ENCODE measurements around the gene WDR45.
A peak's percentile ranks its signal among the peaks of the same experiment; 100 is the strongest.
"Not testable (repeated sequence)": the region's sequence is repeated elsewhere in the genome, so short reads cannot be mapped to it uniquely, and the experiment has no call there.

The WDR45 gene

DNA sequence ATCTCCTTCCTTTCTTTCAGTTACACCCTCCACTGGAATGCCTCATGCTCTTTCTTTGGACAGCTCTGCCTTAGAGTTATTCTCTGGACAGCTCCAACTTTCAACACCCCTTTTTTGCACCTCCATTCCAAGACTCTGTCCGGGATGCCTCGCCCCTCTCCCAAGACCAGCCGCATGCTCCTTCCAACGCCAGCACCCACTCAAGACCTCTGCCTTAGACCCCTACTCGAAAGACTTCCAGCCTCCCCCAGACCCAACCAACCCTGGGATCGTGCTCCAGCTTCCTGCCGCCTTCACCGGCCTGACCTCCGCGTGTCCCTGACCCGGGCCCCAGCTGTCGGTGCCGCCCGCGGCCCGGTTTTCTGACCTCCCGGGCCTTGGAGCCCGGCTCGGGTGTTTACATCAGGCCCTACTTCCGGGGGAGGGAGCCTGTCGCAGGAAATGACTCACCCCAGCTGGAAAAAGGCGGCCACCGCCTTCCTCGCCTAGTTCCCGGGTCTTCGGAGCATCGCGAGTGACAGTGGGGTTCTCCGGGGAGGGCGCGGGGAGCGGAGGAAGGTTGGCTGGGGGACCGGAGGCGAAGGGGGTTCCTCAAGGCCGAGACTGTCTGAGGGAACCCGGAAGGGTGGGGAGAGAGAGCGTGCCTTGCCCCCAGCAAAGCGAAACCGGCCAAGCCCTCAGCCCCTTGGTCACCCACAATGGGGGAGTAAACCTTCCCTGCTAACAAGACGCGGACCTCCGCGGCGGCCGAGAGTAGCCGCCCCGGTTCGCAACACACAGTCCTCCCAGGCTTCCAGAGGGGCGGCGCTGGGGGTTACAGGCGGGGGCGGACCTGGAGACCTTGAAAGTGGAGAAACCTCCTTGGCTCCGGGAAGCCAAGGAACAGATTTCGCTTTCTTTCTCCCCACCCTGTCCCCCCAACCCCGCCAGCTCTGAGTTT is at the start of gene WDR45:
WDR45 (minus strand) TSS at position 399 of the 940 bp plus-strand sequence. CDS start 1,792 bp downstream, outside the sequence.
- peak; percentile 47 to 56 for DNase-seq (ENCODE audit: low read depth in 2 of 2)

DNA sequence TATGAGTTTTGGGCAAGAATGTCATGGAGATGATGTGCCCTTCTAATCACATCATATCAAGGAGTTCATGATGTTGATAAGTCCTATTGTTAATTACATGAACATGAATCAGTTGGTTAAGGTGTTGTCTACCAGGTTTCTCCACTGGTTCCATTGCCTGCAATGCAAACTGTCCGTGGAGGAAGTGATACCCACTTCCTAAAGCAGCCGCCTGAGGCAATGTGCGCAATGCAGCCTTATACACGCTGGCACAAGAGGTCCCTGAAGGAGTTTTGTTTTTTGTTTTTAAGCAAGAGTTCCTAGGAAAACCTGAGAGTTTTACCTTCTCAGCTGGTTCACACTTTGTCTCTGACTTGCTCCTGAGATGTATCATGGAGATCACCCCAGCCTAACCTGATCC is 49.7 kb upstream of the WDR45 start:
- DNase-seq (ENCODE audit: low read depth in 2 of 2) = no peak

DNA sequence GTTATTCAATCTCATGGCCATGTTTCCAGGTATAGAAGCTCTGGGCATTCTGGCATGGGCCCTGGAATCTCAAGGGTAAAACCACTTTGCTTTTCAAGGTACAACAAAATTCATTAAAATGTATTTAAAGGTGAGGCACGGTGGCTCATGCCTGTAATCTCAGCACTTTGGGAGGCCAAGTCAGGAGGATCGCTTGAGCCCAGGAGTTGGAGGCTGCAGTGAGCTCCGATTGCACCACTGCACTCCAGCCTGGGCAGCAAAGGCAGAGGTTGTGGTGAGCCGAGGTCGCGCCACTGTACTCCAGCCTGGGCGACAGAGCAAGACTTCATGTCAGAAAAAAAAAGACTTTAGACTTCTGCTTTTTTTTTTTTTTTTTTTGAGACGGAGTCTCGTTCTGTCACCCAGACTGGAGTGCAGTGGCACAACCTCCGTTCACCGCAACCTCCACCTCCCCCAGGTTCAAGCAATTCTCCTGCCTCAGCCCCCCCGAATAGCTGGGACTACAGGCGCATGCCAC is 48.1 kb upstream of the WDR45 start:
- not testable (repeated sequence) for DNase-seq (ENCODE audit: low read depth in 2 of 2)

DNA sequence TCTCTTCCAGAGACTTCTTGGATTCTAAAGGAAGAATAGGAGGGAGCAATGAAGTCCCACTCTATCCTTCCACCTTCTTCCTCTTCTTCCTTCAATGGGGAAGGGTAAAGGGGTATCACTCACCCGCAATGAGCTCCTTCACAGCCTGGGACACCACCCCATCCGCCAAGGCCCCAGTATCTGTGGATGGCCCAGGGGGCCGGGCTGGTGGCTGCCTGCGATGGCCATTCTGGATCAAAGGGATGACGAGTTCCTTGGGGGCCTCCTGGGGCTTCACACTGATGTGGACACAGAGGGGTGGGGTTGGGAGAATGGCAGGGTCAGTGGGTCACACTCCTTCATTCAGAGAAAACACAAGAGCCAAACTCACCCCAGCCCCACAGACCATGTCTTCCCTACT is 42.8 kb upstream of the WDR45 start:
- DNase-seq (ENCODE audit: low read depth in 2 of 2) = no peak

DNA sequence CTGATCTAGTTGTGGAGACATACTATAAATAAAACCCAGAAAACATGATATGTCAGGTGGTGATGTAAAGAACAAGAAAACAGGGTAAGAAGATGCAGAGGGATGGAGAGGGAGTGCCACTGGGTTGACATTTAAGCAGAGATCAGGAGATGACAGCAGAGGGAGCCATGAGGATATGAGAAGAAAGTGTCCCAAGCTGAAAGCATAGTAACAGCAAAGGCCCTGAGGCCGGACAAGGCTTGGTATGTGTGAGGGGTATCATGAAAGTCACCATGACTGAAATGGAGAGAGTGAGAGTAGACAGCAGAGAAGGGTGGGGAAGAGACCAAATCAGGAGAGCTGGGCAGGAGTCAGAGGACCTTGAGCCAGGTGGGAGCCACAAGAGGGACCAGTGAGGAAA is 40.4 kb upstream of the WDR45 start:
- no peak for DNase-seq (ENCODE audit: low read depth in 2 of 2)

DNA sequence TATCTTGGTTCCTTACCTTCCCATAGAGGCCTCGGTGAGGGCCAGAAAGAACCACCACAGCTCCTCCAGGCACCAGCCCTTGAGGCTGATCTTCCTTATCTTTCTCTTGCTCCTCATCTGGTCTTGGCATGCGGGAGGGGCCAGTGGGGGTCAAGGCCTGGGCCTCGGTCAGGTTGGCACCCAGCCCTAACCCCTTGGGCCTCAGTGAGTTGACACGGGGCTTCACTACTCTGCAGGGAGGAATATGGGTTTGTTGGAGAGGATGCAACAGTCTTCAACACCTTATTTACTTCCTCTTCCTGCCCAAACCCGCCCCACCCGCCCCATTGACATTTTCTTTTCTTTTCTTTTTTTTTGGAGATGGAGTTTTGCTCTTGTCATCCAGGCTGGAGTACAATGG is 37.9 kb upstream of the WDR45 start:
- no peak for DNase-seq (ENCODE audit: low read depth in 2 of 2)

DNA sequence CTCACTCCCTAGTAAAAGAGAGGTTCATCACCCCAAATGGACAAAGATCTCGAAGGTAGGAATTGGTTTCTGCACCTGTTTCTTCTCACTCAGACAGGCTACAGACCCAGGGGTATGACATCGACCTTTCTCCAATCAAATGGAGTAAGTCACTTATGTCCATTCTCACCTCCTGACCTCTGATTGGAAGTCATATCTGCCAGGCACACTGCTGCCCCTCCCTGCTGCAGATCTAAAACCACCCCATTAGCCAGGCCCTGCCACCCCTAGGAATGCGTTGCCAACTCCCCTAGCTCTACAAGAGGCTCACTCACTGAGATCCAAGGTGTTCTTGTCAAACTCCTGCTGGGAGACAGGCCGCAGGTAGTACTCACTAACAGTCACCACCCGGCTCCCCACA is 37.0 kb upstream of the WDR45 start:
- no peak for DNase-seq (ENCODE audit: low read depth in 2 of 2)

DNA sequence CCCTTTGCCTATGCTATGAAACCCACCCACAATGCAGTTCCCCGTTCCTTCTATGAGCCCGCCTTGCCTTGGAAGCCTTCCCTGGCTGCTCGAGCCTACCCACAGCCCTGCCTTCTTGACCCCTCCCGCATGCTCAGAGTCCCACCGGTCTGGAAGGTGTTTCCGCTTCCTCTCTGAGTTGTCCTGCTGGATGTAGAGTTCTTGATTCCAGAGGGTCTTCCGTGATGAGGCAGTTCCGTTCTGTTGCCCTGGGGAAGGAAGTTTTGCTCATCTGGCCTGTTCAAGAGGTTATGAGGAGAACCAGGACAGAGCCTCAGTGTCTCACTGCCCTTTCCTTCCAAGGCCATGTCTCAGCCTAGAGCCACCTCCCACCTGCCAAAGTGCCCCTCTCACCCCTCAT is 36.4 kb upstream of the WDR45 start:
- DNase-seq (ENCODE audit: low read depth in 2 of 2) = no peak

DNA sequence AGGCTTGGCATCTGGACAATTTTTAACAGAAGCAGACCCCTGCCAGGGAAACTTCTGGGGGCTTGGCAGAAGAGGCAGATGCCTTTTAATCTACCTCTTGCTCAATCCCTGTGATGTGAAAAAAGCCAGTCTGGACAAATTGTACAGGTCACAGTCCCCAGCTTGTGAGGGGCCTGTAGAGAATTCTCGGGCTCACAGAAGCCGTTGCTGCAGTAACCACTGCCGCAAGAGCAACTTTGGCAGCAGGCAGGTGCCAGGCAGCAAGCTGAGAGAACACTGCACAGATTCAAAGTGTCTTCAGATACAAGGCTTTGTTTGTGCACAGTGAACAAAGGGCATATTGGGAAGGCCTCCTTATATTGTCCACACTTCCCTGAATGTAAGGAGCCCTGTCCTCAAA is 32.1 kb upstream of the WDR45 start:
- DNase-seq (ENCODE audit: low read depth in 2 of 2) = no peak

DNA sequence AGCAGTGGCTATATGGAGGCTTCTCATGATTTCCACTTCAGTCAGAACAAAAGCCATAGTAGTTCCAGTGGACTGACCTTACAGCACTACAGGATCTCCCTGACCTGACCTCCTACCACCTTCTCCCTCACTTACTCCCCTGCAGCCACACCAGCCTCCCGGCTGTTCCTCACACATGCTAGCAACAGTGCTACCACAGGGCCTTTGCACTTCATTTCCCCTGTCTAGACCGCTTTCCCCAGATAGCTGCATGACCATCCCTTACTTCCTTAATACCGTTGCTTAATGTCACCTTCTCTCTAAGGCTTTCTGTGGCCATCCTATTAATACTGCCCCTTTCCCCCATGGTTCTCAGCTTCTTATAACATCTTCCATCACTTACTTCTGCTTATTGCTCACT is 30.7 kb upstream of the WDR45 start:
- no peak for DNase-seq (ENCODE audit: low read depth in 2 of 2)

DNA sequence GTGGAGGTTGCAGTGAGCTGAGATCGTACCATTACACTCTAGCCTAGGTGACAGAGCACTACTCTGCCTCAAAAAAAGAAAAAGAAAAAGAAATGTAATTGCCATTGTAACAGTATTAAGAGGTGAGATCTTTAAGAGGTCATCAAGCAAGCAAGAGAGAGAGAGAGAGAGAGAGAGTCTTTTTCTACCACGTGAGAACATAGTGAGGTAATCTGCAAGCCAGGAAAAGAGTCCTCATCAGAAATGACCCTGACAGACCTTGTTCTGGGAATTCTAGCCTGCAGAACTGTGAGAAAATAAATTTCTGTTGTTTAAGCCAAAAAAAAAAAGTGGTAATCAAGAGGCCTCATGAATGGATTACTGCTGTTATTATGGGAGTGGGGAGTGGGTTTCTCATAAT is 29.0 kb upstream of the WDR45 start:
- DNase-seq (ENCODE audit: low read depth in 2 of 2) = no peak

DNA sequence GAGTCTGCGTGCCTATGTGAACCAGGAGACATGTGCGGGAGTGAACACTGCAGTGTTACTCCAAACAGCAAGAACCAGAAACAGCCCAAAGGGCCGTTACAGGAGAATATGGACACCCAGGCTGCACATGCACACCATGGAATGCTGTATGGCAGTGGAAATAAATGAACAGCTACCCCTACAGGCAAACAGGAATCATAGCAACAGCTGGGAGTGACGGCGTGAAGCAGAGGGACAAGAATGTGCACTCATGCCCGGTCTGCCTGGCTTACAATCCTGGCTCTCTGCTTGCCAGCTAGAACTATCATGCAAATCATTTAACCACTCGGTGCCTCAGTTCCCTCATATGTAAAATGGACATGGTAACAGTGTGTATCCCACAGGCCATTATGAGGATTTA is 27.2 kb upstream of the WDR45 start:
- DNase-seq (ENCODE audit: low read depth in 2 of 2) = no peak

DNA sequence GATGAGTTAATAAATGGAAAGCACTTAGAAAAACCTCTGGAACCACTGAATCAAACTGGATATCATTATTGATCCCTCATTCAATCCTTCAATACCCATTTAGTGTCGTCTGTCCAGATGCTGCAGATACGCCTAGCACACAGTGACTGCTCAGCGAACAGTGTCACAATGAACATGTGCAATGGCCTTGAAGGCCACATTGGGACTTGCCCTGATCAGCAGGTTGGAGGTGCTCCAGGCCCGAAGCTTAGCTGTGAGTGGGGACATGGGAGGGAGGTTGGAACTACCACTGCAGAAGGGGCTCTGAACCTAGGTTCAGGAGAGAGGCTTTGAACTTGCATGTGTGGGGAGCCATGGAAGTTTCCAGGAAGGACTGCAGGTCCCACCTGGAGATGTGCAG is 26.6 kb upstream of the WDR45 start:
- DNase-seq (ENCODE audit: low read depth in 2 of 2) = no peak

DNA sequence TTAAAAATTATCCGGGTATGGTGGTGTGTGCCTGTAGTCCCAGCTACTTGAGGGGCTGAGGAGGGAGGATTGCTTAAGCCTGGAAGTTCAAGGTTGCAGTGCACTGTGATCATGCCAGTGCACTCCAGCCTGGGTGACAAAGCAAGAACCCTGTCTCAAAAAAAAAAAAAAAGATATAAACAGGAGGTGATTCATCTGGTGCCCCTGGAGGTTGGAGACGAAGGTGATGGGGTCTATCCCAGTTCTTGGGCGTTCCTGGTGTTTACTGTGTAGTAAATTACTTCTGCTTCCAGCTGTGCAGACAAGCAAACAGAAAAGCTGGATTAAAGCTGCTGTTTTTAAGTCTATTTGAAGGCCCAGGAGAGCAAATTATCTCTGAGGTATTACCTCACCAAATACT is 23.9 kb upstream of the WDR45 start:
- DNase-seq (ENCODE audit: low read depth in 2 of 2) = no peak

DNA sequence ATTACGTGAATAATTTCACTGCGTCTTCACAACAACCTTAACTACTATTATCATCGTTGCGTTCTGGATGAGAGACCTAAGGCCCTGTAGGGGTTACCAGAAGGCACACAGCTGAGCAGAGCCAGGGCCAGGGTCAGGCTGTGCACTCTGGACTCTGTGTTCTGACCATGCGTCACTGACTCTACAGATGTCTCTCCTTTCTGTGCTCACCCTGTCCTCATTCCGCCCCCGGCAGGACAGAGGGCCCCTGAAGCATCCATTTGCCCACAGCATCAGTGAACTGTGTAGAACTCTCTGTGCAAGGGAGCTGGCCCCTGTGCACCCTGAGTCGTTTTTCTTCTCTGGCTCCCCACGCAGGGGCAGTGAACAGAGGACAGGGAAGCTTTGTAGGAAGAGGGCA is 22.5 kb upstream of the WDR45 start:
- no peak for DNase-seq (ENCODE audit: low read depth in 2 of 2)

DNA sequence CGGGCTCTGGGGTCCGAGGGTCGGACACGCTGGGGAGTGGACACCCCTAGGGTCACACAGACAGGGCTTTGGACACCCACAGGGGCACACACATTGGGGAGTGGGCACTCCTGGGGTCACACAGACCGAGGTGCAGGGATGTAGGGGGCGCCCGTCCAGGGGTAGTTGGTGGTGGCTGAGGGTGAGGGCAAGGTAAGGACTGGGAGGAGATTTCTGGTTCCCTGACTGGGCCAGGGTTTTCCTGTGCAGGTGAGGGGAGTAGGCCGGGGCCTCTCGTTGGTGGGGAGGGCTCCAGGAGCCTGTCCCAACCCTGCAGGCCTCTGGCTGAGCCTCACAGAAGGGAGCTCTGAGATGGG is 21.9 kb upstream of the WDR45 start:
- no peak for DNase-seq (ENCODE audit: low read depth in 2 of 2)

DNA sequence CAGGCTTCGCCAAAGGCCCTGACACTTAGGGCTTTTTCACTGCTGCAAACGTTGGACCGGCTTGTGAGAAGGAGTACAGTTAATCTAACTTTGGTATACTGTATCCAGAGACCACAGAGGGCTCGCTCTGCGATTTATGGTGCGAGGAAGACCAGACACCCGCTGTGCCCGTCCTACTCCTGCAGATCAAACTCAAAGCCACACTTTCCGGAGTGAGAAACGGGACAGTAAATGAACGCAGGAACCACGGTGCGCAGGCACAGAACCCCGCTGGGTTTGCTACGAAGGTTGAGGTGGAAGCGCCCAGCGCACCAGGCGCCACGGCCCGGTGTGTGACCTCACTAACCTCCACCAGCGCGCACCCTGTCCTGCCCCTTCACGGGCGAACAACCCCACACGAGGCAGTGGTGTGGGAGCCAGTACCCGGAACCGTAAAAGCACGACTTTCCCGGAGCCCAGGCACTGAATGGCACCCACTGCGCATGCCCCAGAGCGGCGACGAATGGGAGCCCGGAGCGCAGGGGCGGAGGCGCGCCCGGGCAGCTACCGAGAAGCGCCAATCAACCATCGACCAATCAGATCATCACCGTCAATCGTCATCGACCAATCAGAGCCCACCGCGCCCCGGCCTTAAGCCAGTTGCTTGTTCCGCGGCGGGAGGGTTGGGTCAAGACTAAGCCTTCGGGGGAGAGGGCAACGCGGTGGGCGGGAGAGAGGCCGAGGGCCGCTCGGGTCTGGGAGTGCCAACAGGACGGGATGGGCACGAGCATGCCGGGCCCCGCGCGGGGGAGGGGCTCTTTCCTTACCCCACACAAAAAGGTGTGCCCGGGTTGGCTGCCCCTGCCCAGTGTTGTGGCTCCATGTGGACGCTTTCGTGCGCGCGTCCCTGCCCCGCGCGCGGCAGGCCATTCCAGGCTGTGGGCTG is 21.3 kb upstream of the WDR45 start:
- peak; percentile 73 to 77 for DNase-seq (ENCODE audit: low read depth in 2 of 2)

DNA sequence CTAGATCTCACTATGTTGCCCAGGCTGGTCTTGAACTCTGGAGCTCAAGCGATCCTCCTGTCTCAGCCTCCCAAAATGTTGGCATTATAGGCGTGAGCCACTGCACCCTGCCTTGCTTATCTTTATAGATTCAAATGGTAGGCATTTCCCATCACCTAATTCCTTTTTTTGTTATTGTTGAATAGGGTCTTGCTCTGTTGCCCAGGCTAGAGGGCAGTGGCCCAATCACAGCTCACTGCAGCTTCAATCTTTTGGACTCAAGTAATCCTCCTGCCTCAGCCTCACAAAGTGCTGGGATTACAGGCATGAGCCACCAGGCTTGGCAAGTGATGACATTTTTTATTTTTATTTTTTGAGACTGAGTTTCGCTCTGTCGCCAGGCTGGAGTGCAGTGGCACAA is 16.7 kb upstream of the WDR45 start:
- no peak for DNase-seq (ENCODE audit: low read depth in 2 of 2)

DNA sequence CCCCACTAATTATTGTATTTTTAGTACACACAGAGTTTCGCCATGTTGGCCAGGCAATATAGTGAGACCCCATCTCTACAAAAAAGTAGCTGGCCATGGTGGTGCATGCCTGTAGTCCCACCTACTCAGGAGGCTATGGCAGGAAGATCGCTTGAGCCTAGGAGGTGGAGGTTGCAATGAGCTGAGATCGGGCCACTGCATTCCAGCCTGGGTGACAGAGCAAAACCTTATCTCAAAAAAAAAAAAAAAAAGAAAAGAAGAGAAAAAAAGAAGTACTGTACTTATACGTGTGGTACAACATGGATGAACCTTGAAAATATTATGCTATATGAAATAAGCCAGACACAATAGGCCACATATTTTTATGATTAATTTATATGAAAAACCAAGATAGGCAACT is 9.9 kb upstream of the WDR45 start:
- DNase-seq (ENCODE audit: low read depth in 2 of 2) = no peak

DNA sequence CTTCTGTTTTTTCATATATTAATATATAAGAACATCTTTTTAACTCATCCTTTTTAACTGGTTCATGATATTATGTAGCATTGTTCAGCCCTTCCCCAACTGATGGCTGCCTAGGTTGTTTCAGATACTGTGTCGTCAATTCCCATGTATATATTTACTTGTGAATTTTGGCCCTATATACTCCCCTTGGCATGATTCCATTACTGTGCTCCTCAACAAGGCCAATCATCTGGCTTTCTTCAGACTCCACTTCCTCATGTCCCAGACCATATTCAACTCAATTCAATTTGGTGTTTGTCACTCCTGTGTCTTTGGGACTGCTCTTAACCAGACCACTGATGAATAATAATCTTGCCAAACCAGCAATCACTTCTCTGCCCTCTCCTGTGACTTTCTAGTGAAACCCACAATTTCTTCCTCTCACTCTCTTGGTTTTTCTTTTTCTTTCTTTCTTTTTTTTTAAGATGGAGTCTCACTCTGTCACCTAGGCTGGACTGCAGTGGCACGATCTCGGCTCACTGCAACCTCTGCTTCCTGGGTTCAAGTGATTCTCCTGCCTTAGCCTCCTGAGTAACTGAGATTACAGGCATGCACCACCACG is 2.7 kb upstream of the WDR45 start:
- DNase-seq (ENCODE audit: low read depth in 2 of 2) = no peak

DNA sequence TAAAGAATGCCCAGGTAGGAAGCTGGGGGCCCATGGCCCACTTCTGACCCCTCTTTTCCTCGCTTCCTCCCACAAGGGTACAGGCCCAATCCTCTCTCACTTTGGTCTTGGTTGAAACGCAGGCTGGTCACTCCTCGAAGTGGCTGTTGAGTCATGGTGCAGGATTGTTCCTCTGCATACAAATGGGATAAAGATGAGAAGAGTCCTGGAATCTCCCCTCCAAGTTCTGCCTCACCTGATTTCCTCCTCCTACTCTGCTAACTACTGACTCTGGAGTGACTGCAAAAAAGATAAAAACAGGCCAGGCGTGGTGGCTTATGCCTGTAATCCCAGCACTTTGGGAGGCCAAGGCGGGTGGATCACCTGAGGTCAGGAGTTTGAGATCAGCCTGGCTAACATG is 1.7 kb downstream of the WDR45 start:
- no peak for DNase-seq (ENCODE audit: low read depth in 2 of 2)

DNA sequence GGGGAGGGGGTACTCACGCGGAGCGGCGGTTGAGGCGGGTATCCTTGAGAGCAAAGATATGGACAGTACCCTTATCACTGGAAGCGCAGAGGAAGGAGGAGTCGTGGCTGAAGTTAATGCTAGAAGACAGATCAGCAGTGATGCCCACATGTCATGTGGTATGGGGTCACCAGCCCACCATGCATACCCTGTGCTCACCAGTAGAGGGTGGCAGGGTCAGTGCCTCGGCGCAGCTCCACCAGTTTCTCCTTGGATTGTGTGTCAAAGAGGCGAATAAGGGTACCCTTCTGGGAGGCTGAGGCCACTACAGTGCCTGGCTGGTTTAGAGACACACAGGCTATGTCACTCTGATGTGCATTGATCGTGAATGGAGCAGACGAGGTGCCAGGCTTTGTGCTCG is 4.3 kb downstream of the WDR45 start:
- DNase-seq (ENCODE audit: low read depth in 2 of 2) = no peak

Measured in stimulated activated CD8-positive, alpha-beta memory T cell treated with anti-CD3 and anti-CD28 coated beads, Interleukin-2, amount 100 ng/mL, for 1 hour (primary cell).